ENCODE results near the gene ADGRG2. TPM values are rescaled to one million over a fixed set of nuclear protein-coding genes. Genes with fewer than 3 reads are reported as not detected.
A peak's percentile ranks its signal among the peaks of the same experiment; 100 is the strongest.

Gene ADGRG2
- polyA plus RNA-seq, 1 donor from 2014 or later = 0.05 TPM

DNA sequence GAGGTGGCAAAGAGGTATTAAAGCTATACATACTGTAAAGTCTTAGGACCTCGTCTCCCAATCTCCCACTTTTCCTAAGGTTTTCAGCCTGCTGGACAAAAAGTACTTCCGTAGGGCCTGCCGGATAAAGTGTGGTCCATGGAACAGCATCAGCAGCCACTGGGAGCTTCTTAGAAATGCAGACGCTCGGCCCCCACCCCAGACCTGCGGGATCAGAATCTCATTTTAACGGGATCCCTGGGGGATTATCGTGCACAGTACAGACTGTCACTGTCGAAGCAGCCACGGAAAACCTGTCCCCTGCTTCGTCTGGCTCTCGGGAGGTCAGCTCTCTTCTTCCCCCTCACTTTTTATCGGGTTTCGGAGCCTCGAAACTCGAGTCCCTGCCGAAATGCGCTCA is 802 bp downstream of the ADGRG2 start:
- Histone ChIP-seq H3K27me3 (ENCODE audit: insufficient read depth, low read depth, low read length) (peaks cover 40% of the 10 kb centered on the region), H4K20me1 (ENCODE audit: insufficient read depth) (no peaks in the 10 kb centered on the region), H3K4me2 (ENCODE audit: low read length) (no peak overlapping the region), H3K36me3 (ENCODE audit: insufficient read depth, low read length) (no peaks in the 10 kb centered on the region), H3K79me2 (replicated peaks; ENCODE audit: insufficient read depth, low read length) (no peaks in the 10 kb centered on the region), H2AFZ (ENCODE audit: low read depth, low read length) (no peak overlapping the region), H3K9ac (ENCODE audit: low read length) (no peak overlapping the region), H3K4me3 (ENCODE audit: low read length) (peak overlapping the region; percentile 63), H3K9me2 (ENCODE audit: insufficient read depth, low read length) (no peaks in the 10 kb centered on the region), H3F3A (ENCODE audit: insufficient read depth, low read length, poor library complexity, severe bottlenecking) (no peaks in the 10 kb centered on the region), H3K9me3 (ENCODE audit: low read length) (no peaks in the 10 kb centered on the region), H3K27ac (ENCODE audit: low read length) (no peak overlapping the region)
- TF ChIP-seq TAF1 (IDR thresholded peaks at IDR 0.05; ENCODE audit: low read depth) = no peak
- TF ChIP-seq EZH2 (IDR thresholded peaks at IDR 0.05; ENCODE audit: borderline replicate concordance, insufficient read depth, low read length, poor library complexity, severe bottlenecking) = no peak
- TF ChIP-seq, protein P1, sequence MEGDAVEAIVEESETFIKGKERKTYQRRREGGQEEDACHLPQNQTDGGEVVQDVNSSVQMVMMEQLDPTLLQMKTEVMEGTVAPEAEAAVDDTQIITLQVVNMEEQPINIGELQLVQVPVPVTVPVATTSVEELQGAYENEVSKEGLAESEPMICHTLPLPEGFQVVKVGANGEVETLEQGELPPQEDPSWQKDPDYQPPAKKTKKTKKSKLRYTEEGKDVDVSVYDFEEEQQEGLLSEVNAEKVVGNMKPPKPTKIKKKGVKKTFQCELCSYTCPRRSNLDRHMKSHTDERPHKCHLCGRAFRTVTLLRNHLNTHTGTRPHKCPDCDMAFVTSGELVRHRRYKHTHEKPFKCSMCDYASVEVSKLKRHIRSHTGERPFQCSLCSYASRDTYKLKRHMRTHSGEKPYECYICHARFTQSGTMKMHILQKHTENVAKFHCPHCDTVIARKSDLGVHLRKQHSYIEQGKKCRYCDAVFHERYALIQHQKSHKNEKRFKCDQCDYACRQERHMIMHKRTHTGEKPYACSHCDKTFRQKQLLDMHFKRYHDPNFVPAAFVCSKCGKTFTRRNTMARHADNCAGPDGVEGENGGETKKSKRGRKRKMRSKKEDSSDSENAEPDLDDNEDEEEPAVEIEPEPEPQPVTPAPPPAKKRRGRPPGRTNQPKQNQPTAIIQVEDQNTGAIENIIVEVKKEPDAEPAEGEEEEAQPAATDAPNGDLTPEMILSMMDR (IDR thresholded peaks at IDR 0.05; ENCODE audit: poor library complexity, severe bottlenecking) = no peak
- no peak for TF ChIP-seq POLR2AphosphoS5 (IDR thresholded peaks at IDR 0.05)
- no peak for TF ChIP-seq EP300 (conservative IDR thresholded peaks at IDR 0.05; ENCODE audit: poor library complexity, severe bottlenecking)
- TF ChIP-seq MXI1 (conservative IDR thresholded peaks at IDR 0.05; ENCODE audit: poor library complexity, severe bottlenecking) = no peak
- TF ChIP-seq, protein P2, sequence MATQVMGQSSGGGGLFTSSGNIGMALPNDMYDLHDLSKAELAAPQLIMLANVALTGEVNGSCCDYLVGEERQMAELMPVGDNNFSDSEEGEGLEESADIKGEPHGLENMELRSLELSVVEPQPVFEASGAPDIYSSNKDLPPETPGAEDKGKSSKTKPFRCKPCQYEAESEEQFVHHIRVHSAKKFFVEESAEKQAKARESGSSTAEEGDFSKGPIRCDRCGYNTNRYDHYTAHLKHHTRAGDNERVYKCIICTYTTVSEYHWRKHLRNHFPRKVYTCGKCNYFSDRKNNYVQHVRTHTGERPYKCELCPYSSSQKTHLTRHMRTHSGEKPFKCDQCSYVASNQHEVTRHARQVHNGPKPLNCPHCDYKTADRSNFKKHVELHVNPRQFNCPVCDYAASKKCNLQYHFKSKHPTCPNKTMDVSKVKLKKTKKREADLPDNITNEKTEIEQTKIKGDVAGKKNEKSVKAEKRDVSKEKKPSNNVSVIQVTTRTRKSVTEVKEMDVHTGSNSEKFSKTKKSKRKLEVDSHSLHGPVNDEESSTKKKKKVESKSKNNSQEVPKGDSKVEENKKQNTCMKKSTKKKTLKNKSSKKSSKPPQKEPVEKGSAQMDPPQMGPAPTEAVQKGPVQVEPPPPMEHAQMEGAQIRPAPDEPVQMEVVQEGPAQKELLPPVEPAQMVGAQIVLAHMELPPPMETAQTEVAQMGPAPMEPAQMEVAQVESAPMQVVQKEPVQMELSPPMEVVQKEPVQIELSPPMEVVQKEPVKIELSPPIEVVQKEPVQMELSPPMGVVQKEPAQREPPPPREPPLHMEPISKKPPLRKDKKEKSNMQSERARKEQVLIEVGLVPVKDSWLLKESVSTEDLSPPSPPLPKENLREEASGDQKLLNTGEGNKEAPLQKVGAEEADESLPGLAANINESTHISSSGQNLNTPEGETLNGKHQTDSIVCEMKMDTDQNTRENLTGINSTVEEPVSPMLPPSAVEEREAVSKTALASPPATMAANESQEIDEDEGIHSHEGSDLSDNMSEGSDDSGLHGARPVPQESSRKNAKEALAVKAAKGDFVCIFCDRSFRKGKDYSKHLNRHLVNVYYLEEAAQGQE (IDR thresholded peaks at IDR 0.05; ENCODE audit: borderline replicate concordance) = no peak
- TF ChIP-seq RAD21 (conservative IDR thresholded peaks at IDR 0.05) = no peak

DNA sequence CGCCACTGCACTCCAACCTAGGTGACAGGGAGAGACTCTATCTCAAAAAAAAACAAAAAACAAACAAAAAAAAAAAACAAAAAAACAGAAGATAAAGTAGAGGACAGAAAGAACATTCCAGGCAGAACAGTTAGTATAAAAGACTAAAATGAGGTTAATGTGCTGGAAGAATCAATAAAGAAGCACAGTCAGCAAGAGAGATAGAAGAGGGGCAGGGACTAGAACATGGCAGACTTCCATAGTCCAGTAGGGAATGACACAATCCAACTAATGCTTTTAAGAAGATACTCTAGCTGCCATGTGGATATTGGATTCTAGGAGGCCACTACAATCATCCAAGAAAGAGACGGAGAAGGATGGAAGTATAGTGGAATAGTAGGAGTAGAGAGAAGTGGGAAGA is 11.6 kb downstream of the ADGRG2 start:
- Histone ChIP-seq H3K27ac (ENCODE audit: low read length) (no peak overlapping the region), H3K9me3 (ENCODE audit: low read length) (no peaks in the 10 kb centered on the region), H3K36me3 (ENCODE audit: insufficient read depth, low read length) (no peaks in the 10 kb centered on the region), H3K27me3 (ENCODE audit: insufficient read depth, low read depth, low read length) (no peaks in the 10 kb centered on the region), H4K20me1 (ENCODE audit: insufficient read depth) (no peaks in the 10 kb centered on the region), H3K9me2 (ENCODE audit: insufficient read depth, low read length) (no peaks in the 10 kb centered on the region), H3K79me2 (replicated peaks; ENCODE audit: insufficient read depth, low read length) (no peaks in the 10 kb centered on the region), H2AFZ (ENCODE audit: low read depth, low read length) (no peak overlapping the region), H3K9ac (ENCODE audit: low read length) (no peak overlapping the region), H3F3A (ENCODE audit: insufficient read depth, low read length, poor library complexity, severe bottlenecking) (no peaks in the 10 kb centered on the region), H3K4me2 (ENCODE audit: low read length) (no peak overlapping the region), H3K4me3 (ENCODE audit: low read length) (no peak overlapping the region)
- no peak for TF ChIP-seq TAF1 (IDR thresholded peaks at IDR 0.05; ENCODE audit: low read depth)
- TF ChIP-seq POLR2AphosphoS5 (IDR thresholded peaks at IDR 0.05) = no peak
- TF ChIP-seq SMC3 (conservative IDR thresholded peaks at IDR 0.05; ENCODE audit: poor library complexity) = no peak
- no peak for TF ChIP-seq EP300 (conservative IDR thresholded peaks at IDR 0.05; ENCODE audit: poor library complexity, severe bottlenecking)
- no peak for TF ChIP-seq EZH2 (IDR thresholded peaks at IDR 0.05; ENCODE audit: borderline replicate concordance, insufficient read depth, low read length, poor library complexity, severe bottlenecking)
- TF ChIP-seq RAD21 (conservative IDR thresholded peaks at IDR 0.05) = no peak
- TF ChIP-seq, protein P2 (IDR thresholded peaks at IDR 0.05; ENCODE audit: borderline replicate concordance) = no peak
- no peak for TF ChIP-seq MXI1 (conservative IDR thresholded peaks at IDR 0.05; ENCODE audit: poor library complexity, severe bottlenecking)
- TF ChIP-seq, protein P1 (IDR thresholded peaks at IDR 0.05; ENCODE audit: poor library complexity, severe bottlenecking) = no peak
